NT2/D1 (cell line): Measurements from ENCODE around the gene TRPV4.

Experiments
- DNase-seq: peaks from one replicate; pipeline ENCODE4 v3.0.0-alpha.2; 2011; ENCODE audit warnings: low read depth, low spot score
- H3K27me3 ChIP-seq: 2 replicates; pipeline ENCODE4 v1.6.0; 2011; ENCODE audit warnings: mild to moderate bottlenecking; ENCODE audit not compliant: insufficient read length, insufficient read depth
- H3K36me3 ChIP-seq: 2 replicates; pipeline ENCODE4 v1.6.1; 2011; ENCODE audit warnings: mild to moderate bottlenecking, low read length, mixed read lengths; ENCODE audit not compliant: insufficient read depth, insufficient read length
- H3K4me1 ChIP-seq: 2 replicates; pipeline ENCODE4 v1.5.1; 2011; ENCODE audit not compliant: insufficient read depth, insufficient read length
- H3K4me3 ChIP-seq: 2 replicates; pipeline ENCODE4 v1.5.1; 2011; ENCODE audit warnings: low read depth; ENCODE audit not compliant: insufficient read length
- H3K9ac ChIP-seq: 2 replicates; pipeline ENCODE4 v1.6.0; 2011; ENCODE audit warnings: low read depth; ENCODE audit not compliant: insufficient read length
- H3K9me3 ChIP-seq: 2 replicates; pipeline ENCODE4 v1.5.1; 2011; ENCODE audit warnings: mild to moderate bottlenecking, low read length; ENCODE audit not compliant: insufficient read depth
- SUZ12 ChIP-seq: IDR thresholded peaks from 2 replicates; pipeline ENCODE4 v1.6.1; 2011; ENCODE audit not compliant: insufficient read length, insufficient read depth; ENCODE audit errors: extremely low read depth
- YY1 ChIP-seq: IDR thresholded peaks from 2 replicates; pipeline ENCODE4 v1.6.1; 2011; ENCODE audit not compliant: insufficient read length, insufficient read depth
- ZNF274 ChIP-seq: IDR thresholded peaks from 2 replicates; pipeline ENCODE4 v1.6.1; 2011; ENCODE audit warnings: mild to moderate bottlenecking, low read depth, low read length

TRPV4 gene

DNA sequence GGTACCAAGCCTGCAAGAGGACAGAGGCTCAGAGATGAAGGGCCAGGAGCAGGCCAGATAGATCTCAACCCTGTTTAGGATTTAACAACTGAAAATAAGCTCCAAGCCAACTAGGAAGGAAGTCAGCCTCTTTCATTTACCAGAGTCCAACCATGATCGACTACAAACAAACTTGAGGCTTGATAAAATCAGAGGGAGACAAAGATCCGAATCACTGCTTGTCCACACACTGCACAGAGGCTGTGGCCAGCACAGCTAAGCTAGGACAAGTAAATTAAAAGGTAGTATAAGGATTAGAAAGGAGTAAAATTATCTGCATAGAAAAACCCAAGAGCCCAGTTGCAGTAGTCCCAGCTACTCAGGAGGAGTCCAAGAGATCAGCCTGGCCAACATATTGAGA is 79.2 kb downstream of the TRPV4 start:
- peaks cover 16% of the 10 kb centered on the region for H3K9me3 ChIP-seq
- TF ChIP-seq ZNF274 (no peak), SUZ12 (no peak), YY1 (no peak)
- H3K27me3 ChIP-seq: no peaks in the 10 kb centered on the region
- no peak for DNase-seq
- no peak overlapping the region for H3K4me3 ChIP-seq
- H3K9ac ChIP-seq: no peak overlapping the region
- H3K4me1 ChIP-seq: peaks cover 13% of the 10 kb centered on the region
- no peaks in the 10 kb centered on the region for H3K36me3 ChIP-seq

- H3K36me3 ChIP-seq: no peaks in the 10 kb centered on the region
- peaks cover 4% of the 10 kb centered on the region for H3K4me1 ChIP-seq
- peaks cover 16% of the 10 kb centered on the region for H3K9me3 ChIP-seq
- TF ChIP-seq YY1 (no peak), SUZ12 (no peak), ZNF274 (no peak)
- no peak overlapping the region for H3K9ac ChIP-seq
- no peak for DNase-seq
- no peaks in the 10 kb centered on the region for H3K27me3 ChIP-seq
- H3K4me3 ChIP-seq: no peak overlapping the region
Measured at GRCh38 chr12:109753054-109753401, 80.2 kb downstream of the TRPV4 start.

DNA sequence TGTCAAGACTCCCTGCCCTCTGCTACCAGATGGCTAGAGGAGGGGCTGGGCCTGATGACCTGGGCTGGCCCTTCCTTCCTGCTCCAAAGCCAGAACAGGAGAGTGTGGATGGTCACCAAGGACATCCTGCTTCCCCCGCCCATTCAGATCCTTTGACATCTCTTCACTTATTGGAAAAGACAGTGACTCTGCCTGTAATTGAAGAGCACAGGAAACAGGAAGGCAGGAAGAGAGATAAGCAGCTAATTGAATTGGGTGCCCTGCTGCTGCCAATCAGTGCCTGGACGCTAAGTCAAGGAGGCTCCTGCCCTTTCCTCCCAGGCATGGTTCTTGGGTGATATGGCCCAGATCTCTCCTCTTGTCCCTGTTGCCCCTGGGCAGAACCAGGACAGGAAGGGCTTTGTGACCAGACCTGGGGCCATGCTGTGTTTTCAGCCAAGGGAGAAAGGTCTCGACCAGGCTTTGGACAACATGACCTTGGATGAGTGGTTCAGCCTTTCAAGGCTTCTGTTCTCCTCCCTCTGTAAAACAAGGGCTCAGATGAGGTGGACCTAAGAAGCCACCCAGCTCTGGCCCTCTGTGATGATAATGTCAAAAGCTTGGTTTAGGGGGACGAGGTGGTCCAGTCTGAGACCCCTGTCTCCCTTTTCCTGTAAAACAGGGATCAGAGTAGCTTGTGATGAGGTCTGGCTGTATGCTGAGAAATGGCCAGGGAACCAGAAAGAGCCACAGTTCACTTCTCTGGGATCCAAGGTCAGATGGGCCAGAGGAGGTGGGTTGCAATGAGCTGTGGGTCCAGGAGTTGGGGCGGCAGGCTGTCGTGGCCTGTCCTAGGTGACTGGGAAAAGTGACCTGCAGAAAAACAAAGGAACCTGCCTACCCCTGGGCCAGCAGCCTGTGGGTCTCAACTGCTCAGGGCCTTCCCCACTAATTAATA is 80.8 kb downstream of the TRPV4 start:
- Histone ChIP-seq H3K9ac (no peak overlapping the region), H3K27me3 (no peaks in the 10 kb centered on the region), H3K36me3 (no peaks in the 10 kb centered on the region), H3K4me3 (no peak overlapping the region), H3K9me3 (peaks cover 16% of the 10 kb centered on the region), H3K4me1 (no peaks in the 10 kb centered on the region)
- TF ChIP-seq ZNF274: no peak
- TF ChIP-seq YY1: no peak
- no peak for TF ChIP-seq SUZ12
- DNase-seq: no peak

- Histone ChIP-seq H3K4me3 (no peak overlapping the region), H3K9me3 (no peaks in the 10 kb centered on the region), H3K4me1 (peaks cover 2% of the 10 kb centered on the region), H3K27me3 (no peaks in the 10 kb centered on the region), H3K36me3 (peaks cover 5% of the 10 kb centered on the region), H3K9ac (no peak overlapping the region)
- DNase-seq: no peak
- no peak for TF ChIP-seq YY1
- TF ChIP-seq ZNF274: no peak
- TF ChIP-seq SUZ12: no peak
Measured at GRCh38 chr12:109744986-109745942, 87.9 kb downstream of the TRPV4 start.

DNA sequence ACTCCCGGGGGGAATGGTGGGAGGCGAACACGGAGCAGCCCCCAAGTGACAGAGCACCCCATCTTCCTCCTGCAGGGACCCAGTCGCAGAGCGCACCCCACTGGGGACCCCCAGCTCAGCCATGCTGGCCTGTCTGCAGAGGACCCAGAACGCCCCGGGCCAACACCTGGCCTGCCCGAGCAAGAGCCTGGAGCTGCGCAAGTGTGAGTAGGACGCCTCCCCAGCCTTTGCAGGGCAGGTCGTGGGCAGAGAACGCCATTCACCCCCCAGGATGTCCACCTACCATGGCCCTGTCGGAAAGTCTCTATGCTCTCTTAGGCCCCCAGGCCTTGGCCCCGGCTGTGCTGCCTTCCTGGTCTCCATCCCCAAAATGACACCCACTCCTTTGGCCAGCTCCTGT is 89.2 kb downstream of the TRPV4 start:
- Histone ChIP-seq H3K9me3 (no peaks in the 10 kb centered on the region), H3K36me3 (peaks cover 5% of the 10 kb centered on the region), H3K4me3 (no peak overlapping the region), H3K4me1 (peaks cover 6% of the 10 kb centered on the region), H3K27me3 (no peaks in the 10 kb centered on the region), H3K9ac (no peak overlapping the region)
- no peak for TF ChIP-seq ZNF274
- no peak for TF ChIP-seq SUZ12
- no peak for TF ChIP-seq YY1
- DNase-seq: no peak

- Histone ChIP-seq H3K4me3 (no peak overlapping the region), H3K36me3 (peaks cover 5% of the 10 kb centered on the region), H3K9ac (peak overlapping the region; percentile 16), H3K9me3 (no peaks in the 10 kb centered on the region), H3K27me3 (no peaks in the 10 kb centered on the region), H3K4me1 (peaks cover 7% of the 10 kb centered on the region)
- DNase-seq: no peak
- no peak for TF ChIP-seq ZNF274
- no peak for TF ChIP-seq SUZ12
- no peak for TF ChIP-seq YY1
Measured at GRCh38 chr12:109743076-109743910, 89.9 kb downstream of the TRPV4 start.
